Endometrial microvascular endothelial cells (primary cell): ENCODE results near the gene ZNF821. TPM values are rescaled to one million over a fixed set of nuclear protein-coding genes. Genes with fewer than 3 reads are reported as not detected.

Experiments
- in situ Hi-C: cut with HindIII; loops from 2 replicates; pipeline ENCODE4 v1.10.0; 2017; ENCODE audit warnings: low sequenced_read_pairs, low pct_unique_long_range_greater_than_20kb; ENCODE audit errors: inconsistent ontology term
- total RNA-seq: library from RNA; depleted of rRNA; stranded (reverse); fragments of >200 nt; gene quantifications from one replicate; pipeline ENCODE4 v1.2.3, GENCODE V29; 2015; ENCODE audit errors: inconsistent ontology term

The ZNF821 gene
- total RNA-seq, 1 donor from 2014 or later, result 10.5 TPM

- in situ Hi-C loops, result no loop called here
Measured at GRCh38 chr16:71904239-71904638, 20.3 kb upstream of the ZNF821 start.

- in situ Hi-C loops, result no loop called here
Measured at GRCh38 chr16:71903608-71904007, 19.6 kb upstream of the ZNF821 start.

GRCh38 chr16:71902656-71903365, 18.8 kb upstream of the ZNF821 start:
- in situ Hi-C loops, result no loop called here

GRCh38 chr16:71899171-71899570, 15.2 kb upstream of the ZNF821 start:
- in situ Hi-C loops, result no loop called here

- in situ Hi-C loops, result no loop called here
Measured at GRCh38 chr16:71896764-71897368, 12.9 kb upstream of the ZNF821 start.

- in situ Hi-C loops, result no loop called here
Measured at GRCh38 chr16:71895679-71896365, 11.8 kb upstream of the ZNF821 start.

GRCh38 chr16:71894921-71895678, 11.1 kb upstream of the ZNF821 start, which contains the start of gene IST1:
Gene IST1 (plus strand): TSS chr16:71895531. CDS start chr16:71915641, 20,110 bp downstream.
- in situ Hi-C loops, result no loop called here

GRCh38 chr16:71894229-71894920, 10.4 kb upstream of the ZNF821 start:
- in situ Hi-C loops, result no loop called here

- in situ Hi-C loops, result no loop called here
Measured at GRCh38 chr16:71893888-71894228, 9.9 kb upstream of the ZNF821 start.

- in situ Hi-C loops, result no loop called here
Measured at GRCh38 chr16:71889147-71889546, 5.2 kb upstream of the ZNF821 start.

- in situ Hi-C loops, result no loop called here
Measured at GRCh38 chr16:71885261-71885650, 1.3 kb upstream of the ZNF821 start.

- in situ Hi-C loops, result no loop called here
Measured at GRCh38 chr16:71883168-71883848, 674 bp downstream of the ZNF821 start.

- in situ Hi-C loops, result no loop called here
Measured at GRCh38 chr16:71882505-71883167, 1.3 kb downstream of the ZNF821 start.

GRCh38 chr16:71880176-71880575, 3.8 kb downstream of the ZNF821 start:
- in situ Hi-C loops, result no loop called here

GRCh38 chr16:71878911-71879310, 5.1 kb downstream of the ZNF821 start:
- in situ Hi-C loops, result no loop called here

GRCh38 chr16:71873199-71873598, 10.8 kb downstream of the ZNF821 start:
- in situ Hi-C loops, result no loop called here

- in situ Hi-C loops, result no loop called here
Measured at GRCh38 chr16:71870818-71871217, 13.2 kb downstream of the ZNF821 start.

GRCh38 chr16:71869089-71869488, 14.9 kb downstream of the ZNF821 start:
- in situ Hi-C loops, result no loop called here
